ENCODE results near the gene RAD23B.

The RAD23B gene

DNA sequence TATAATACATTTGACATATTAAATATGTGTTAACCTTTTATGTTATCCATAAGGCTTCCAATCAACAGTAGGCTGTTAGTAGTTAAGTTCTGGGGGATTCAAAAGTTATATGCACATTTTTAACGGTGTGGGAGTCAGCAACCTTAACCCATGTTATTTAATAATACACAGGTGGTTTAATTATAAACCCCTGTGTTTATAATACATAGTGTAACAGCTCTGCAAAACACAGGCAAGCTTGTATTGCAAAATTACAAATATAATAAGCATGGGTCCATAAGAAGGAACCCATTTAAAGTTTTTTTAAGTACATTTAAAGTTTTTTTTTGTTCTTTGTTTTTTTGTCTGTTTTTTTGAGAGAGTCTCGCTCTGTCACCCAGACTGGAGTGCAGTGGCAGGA is 14.5 kb upstream of the RAD23B start:
- no peak for DNase-seq (ENCODE audit: low read depth in 2 of 2)

GRCh38 chr9:107269254-107269653 is 13.8 kb upstream of the RAD23B start:
- no peak for DNase-seq (ENCODE audit: low read depth in 2 of 2)

DNA sequence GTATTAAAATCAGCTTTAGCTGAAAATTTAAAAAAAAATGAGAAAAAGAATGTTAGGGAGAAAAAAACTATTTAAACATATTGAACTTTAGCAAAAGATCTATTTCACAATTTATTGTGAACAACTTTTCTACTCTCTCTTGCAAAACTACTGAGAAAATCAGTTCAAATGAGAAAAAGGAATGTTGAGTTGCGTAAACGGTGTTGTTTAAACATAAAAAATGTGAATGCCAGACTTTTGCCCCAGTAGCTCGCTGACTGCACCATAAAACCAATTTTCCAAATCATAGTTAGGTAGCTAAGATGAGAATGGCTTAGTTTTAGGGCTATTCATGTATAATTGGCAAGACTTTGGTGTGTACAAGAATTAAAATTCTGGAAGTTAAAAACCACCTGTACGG is 13.4 kb upstream of the RAD23B start:
- no peak for DNase-seq (ENCODE audit: low read depth in 2 of 2)

GRCh38 chr9:107270082-107270481 is 13.0 kb upstream of the RAD23B start:
- DNase-seq (ENCODE audit: low read depth in 2 of 2) = no peak

GRCh38 chr9:107270580-107270979 is 12.5 kb upstream of the RAD23B start:
- DNase-seq (ENCODE audit: low read depth in 2 of 2) = no peak

DNA sequence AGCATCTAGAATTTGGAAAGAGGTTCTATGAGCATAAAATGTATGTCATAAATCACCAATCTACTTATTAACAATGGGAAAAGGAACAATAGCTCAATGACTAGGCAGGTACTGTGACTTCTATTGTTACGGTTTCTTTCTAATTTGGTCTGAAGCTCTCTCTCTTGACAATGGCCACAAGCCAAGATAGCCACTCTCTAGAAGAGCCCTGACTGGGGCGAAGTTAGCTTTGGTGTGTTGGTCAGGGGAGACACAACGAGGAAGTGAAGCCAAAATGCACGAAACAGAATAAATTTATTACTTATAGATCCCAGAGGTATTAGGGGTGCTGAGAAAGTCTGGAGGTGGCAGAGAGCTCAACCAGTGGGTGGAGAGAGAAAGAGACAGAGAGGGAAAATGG is 9.4 kb upstream of the RAD23B start:
- no peak for DNase-seq (ENCODE audit: low read depth in 2 of 2)

GRCh38 chr9:107274096-107274495 is 9.0 kb upstream of the RAD23B start:
- no peak for DNase-seq (ENCODE audit: low read depth in 2 of 2)

- no peak for DNase-seq (ENCODE audit: low read depth in 2 of 2)
These were observed 8.1 kb upstream of the RAD23B start for GRCh38 chr9:107274953-107275422.

- DNase-seq (ENCODE audit: low read depth in 2 of 2) = no peak
These were observed 7.5 kb upstream of the RAD23B start for GRCh38 chr9:107275530-107275929.

DNA sequence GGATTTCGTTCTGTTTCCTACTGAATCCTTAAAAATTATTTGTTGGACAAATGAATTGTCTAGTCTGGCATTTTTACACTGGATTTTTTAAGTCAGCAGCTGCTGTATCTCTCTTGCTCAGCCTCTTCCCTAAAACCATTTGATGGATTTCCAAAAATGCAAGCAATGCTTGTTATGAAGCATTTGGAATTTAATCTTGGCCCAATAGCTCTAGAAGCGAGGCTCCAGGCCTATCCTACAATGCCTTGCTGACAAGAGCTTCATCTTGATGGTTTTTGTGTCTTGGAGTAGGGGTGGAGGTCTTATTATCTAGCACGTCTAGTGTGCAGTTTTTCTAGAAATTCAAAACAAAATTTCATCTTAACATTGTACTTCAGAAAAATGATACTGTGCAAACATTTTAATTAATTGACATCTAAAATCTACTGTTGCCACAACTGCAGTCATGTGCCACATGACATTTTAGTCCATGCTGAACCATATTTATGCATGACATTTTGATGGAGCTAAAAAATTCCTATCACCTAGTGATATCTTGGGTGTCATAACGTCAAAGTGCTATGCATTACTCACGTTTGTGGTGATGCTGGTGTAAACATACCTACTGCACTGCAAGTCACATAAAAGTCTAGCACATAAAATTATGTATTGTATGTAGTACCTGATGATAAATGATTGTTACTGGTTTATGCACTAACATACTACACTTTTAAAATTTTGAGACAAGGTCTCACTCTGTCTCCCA is 5.9 kb upstream of the RAD23B start:
- no peak for DNase-seq (ENCODE audit: low read depth in 2 of 2)

DNA sequence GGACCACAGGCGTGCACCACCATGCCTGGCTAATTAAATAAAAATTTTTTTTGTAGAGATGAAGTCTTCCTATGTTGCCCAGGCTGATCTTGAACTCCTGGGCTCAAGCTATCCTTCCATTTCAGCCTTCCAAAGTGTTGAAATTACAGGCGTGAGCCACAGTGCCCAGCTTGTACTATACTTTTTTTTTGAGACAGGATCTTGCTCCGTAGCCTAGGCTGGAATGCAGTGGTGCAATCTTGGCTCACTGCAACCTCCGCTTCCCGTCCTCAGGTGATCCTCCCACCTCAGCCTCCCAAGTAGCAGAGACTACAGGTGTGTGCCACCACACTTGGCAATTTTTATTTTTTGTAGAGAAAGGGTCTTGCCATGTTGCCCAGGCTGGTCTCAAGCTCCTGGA is 5.3 kb upstream of the RAD23B start:
- DNase-seq (ENCODE audit: low read depth in 2 of 2) = no peak

DNA sequence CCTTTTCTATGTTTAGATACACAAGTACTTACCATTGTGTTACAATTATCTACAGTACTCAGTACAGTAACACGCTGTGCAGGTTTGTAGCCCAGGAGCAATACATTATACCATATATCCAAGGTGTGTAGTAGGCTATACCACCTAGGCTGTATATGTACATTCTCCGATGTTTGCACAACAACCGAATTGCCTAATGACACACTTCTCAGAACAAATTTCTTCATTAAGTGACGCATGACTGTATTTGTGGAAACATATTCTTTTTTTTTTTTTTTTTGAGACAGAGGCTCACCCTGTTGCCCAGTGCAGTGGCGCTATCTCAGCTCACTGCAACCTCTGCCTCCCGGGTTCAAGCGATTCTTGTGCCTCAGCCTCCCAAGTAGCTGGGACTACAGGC is 4.0 kb upstream of the RAD23B start:
- DNase-seq (ENCODE audit: low read depth in 2 of 2) = no peak

DNA sequence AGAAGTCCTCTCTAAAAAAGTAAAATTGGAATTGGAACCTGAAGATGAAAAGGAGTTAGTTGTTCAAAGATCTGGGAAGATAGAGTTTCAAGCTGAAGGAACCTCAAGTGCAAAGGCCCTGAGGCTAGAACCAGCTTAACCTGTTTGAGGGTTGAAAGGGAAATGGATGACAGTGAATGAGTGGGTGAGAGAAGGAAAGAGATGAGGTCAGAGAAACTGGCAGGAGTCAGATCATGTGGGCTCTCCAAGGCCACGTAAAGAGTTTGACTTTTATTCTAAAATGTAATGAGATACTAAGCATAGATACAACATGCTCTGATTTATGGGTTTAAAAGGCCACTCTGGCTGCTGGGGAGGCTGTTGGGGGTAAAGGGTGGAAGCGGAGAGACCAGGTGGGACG is 2.5 kb upstream of the RAD23B start:
- no peak for DNase-seq (ENCODE audit: low read depth in 2 of 2)

- no peak for DNase-seq (ENCODE audit: low read depth in 2 of 2)
These were observed 1.9 kb upstream of the RAD23B start for GRCh38 chr9:107281184-107281583.

DNA sequence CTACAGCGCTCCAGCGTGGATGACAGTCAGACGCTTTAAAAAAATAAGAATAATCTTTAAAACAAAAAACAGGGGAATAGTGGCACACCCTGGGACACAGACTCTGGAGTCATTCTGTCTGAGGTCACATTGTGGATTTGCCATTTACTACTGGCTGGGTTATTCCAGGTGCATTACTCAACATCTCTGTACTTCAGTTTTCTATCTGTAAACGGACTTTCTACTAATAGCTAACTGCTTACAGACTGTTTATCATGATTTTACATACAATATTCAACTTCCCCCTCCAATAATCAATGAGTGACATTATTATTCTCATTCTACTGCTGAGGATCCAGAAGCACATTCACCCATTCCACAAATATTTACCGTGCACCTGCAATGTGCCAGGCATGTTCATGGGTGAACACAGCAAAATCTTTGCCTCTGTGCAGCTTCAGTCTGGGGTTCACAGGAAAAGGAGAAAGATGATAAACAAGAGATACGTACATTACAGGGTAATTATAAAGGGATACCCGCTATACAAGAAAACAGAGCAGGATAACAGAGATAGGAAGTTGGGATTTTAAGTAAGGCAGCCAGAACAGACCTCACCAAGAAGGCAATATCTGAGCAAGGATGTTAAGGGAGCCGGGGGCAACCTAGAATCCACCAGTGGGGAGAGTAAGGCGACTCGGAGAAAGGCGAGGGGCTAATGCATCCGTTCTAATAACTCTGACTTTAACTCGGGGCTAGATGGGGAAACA is 984 bp upstream of the RAD23B start:
- no peak for DNase-seq (ENCODE audit: low read depth in 2 of 2)

GRCh38 chr9:107283623-107284616 is 841 bp downstream of the RAD23B start:
- peak; percentile 19 to 26 for DNase-seq (ENCODE audit: low read depth in 2 of 2)

DNA sequence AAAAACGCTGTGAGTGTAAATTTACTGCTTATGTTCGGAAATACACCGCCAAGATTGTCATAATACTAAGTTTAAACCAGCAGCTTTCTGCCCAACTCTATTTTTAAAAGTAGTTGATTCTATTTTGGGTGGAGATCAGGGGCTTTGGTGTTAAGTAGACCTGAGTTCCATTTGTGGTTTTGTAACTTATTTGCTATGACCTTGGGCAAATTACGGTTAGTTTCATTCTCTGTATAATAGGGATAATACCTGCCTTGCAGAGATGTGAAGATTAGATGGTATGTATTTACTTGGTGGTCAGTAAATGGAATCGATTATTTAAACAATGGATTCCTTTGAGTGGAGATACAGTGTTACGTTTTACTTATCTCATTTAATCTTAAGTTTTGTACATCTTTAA is 1.6 kb downstream of the RAD23B start:
- DNase-seq (ENCODE audit: low read depth in 2 of 2) = no peak

- no peak for DNase-seq (ENCODE audit: low read depth in 2 of 2)
These were observed 2.2 kb downstream of the RAD23B start for GRCh38 chr9:107285286-107285685.

DNA sequence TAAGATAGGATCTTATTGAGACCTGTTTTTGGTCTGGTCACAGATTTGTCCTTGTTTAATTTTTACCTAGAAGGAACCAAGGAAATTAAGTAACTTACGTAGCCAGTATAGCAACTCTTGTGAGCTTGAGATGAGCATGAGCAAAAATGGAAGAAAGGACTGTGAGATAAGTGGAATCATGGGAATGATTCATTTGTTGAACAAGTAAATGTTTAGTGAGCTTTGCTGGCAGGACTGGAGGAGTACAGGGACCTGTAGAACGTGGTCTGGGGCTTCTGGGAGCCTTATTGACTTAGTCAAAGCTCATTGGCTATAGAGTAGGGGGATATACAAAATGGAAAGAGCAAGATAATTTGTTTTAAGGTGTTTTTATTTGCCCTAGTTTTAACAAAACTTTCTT is 3.0 kb downstream of the RAD23B start:
- DNase-seq (ENCODE audit: low read depth in 2 of 2) = no peak

- no peak for DNase-seq (ENCODE audit: low read depth in 2 of 2)
These were observed 5.6 kb downstream of the RAD23B start for GRCh38 chr9:107288701-107289100.

- no peak for DNase-seq (ENCODE audit: low read depth in 2 of 2)
These were observed 7.5 kb downstream of the RAD23B start for GRCh38 chr9:107290619-107291018.
